Esophagus squamous epithelium (tissue), 5 donors: ENCODE data around the gene SPEG. TPM values are rescaled to one million over a fixed set of nuclear protein-coding genes. Genes with fewer than 3 reads are reported as not detected.

Source experiments
- DNase-seq: peaks from one replicate; lab custom pipeline; 2025; lab: John Stamatoyannopoulos, UW
- H3K27ac ChIP-seq, 4 donors: fragments of 200-600 bp; sonication (generic); one replicate each; pipeline ENCODE4 v1.5.1; 2016 to 2019; ENCODE audit warnings: mild to moderate bottlenecking in 1 of 4
- H3K27me3 ChIP-seq, 4 donors: fragments of 200-600 bp; sonication (generic); 1 replicate in 3 of 4; 2 replicates in 1 of 4; pipeline versions ENCODE4 v1.5.1 to v1.6.0; 2017 to 2021; ENCODE audit warnings: antibody characterized with exemption in 1 of 4
- H3K36me3 ChIP-seq, 3 donors: fragments of 200-600 bp; sonication (generic); one replicate each; pipeline ENCODE4 v1.5.1; 2016 to 2019
- H3K4me1 ChIP-seq, 3 donors: fragments of 200-600 bp; sonication (generic); one replicate each; pipeline ENCODE4 v1.5.1; 2017 to 2019
- H3K4me3 ChIP-seq, 4 donors: fragments of 200-600 bp; sonication (generic); 1 replicate in 3 of 4; 2 replicates in 1 of 4; pipeline ENCODE4 v1.5.1; 2016 to 2019; ENCODE audit warnings: mild to moderate bottlenecking in 2 of 4, moderate library complexity in 1 of 4
- H3K9me3 ChIP-seq, 3 donors: fragments of 200-600 bp; sonication (generic); one replicate each; pipeline ENCODE4 v1.5.1; 2016 to 2019
- POLR2A ChIP-seq, 4 donors: fragments of 450-650 bp; IDR thresholded peaks; one replicate each; pipeline ENCODE4 v1.6.1; 2017; ENCODE audit warnings: antibody characterized with exemption in 4 of 4, mild to moderate bottlenecking in 4 of 4, moderate library complexity in 3 of 4
- WGBS, 2 donors: methylation state at CpG; one replicate each; pipeline ENCODE4 v1.1.5; 2018; 5-methylcytosine and 5-hydroxymethylcytosine counted together
- intact Hi-C: fragments of 100-400 bp; cut with DNase I; formaldehyde crosslinking; loops from one replicate; pipeline ENCODE4 v1.15.0; 2022
- total RNA-seq, 4 donors: library from RNA; depleted of rRNA; stranded (reverse); fragments of >200 nt; gene quantifications; one replicate each; pipeline ENCODE4 v1.1.0, GENCODE V29; 2016
- TF ChIP-seq, protein P1 (sequence below), 6 experiments: fragments of 450-650 bp in 4 of 6; fragments of 200-600 bp in 2 of 6; sonication (generic) in 2 of 6; IDR thresholded peaks; one replicate each; pipeline ENCODE4 v1.5.1; 2016 to 2019; ENCODE audit warnings: antibody characterized with exemption in 6 of 6, mild to moderate bottlenecking in 4 of 6, moderate library complexity in 4 of 6
- donor health status: DM: yes; HTN: yes; CAD: no.

Gene SPEG
- 10 to 100 TPM in 1 of 4 donors, 1 to 10 TPM in 3; 3.8 to 29.0 (median 5.0) TPM for total RNA-seq

DNA sequence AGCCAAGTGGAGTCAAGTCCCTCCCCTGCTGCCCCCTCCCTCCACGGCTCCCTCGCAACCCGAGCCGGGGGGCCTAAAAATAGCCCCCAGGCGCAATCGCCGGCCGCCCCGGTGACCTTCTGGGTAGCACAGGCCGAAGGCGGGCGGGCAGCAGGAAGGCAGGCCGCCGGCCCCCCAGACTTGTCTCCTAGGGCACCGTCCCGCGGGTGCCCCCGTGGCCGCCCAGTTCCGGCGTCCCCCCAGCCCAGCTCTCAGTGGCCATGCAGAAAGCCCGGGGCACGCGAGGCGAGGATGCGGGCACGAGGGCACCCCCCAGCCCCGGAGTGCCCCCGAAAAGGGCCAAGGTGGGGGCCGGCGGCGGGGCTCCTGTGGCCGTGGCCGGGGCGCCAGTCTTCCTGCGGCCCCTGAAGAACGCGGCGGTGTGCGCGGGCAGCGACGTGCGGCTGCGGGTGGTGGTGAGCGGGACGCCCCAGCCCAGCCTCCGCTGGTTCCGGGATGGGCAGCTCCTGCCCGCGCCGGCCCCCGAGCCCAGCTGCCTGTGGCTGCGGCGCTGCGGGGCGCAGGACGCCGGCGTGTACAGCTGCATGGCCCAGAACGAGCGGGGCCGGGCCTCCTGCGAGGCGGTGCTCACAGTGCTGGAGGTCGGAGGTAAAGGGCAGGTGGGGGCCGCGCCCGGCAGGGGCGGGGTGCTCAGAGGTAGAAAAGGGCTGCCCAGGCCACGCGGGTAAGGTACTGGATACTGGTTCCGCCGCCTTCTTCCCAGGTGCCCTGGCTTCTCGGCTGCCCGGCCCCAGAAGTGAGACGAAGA, at the start of gene SPEG:
TSS of gene SPEG (plus strand) at position 126 of the 808 bp plus-strand sequence. CDS start at position 261, 135 bp downstream.
- intact Hi-C loops: no loop called here
- no peak for DNase-seq
- Histone ChIP-seq H3K36me3 (no peaks in the 10 kb centered on the region), H3K27ac (peak within 1 kb of the TSS; percentile 65 to 90 (median 85)), H3K9me3 (no peaks in the 10 kb centered on the region), H3K27me3 (peaks cover 0 to 55% (median 8%) of the 10 kb centered on the region in 4 donors), H3K4me3 (peak within 1 kb of the TSS; percentile 10 to 57 (median 29)), H3K4me1 (peaks cover 0 to 25% (median 9%) of the 10 kb centered on the region in 3 donors)
- WGBS, 2 donors: 35% methylated on average over 11 of the region's 77 CpGs; no CpG with 5 or more reads in 1 of the 2 donors
- TF ChIP-seq POLR2A (IDR thresholded peaks at IDR 0.05): no peak
- TF ChIP-seq, protein P1, sequence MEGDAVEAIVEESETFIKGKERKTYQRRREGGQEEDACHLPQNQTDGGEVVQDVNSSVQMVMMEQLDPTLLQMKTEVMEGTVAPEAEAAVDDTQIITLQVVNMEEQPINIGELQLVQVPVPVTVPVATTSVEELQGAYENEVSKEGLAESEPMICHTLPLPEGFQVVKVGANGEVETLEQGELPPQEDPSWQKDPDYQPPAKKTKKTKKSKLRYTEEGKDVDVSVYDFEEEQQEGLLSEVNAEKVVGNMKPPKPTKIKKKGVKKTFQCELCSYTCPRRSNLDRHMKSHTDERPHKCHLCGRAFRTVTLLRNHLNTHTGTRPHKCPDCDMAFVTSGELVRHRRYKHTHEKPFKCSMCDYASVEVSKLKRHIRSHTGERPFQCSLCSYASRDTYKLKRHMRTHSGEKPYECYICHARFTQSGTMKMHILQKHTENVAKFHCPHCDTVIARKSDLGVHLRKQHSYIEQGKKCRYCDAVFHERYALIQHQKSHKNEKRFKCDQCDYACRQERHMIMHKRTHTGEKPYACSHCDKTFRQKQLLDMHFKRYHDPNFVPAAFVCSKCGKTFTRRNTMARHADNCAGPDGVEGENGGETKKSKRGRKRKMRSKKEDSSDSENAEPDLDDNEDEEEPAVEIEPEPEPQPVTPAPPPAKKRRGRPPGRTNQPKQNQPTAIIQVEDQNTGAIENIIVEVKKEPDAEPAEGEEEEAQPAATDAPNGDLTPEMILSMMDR (IDR thresholded peaks at IDR 0.05): no peak

DNA sequence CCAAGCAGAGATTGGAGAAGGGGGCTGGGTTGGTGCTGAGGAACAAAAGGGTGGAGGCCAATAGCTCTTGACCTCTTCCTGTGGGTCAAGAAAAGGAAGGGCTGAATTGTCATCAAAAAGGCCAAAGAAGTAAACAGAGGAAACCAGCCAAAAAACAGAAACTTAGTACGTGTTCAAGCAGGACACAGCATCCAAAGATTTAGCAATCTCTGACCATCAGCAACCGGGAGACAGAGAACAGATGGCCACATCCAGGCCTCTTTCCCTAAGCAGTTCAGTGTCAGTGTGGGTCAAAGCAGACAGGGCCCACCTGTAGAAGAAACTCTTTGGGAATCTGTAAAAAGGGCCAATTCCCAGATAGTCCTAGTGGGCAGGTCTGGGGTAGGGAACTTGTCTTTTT, 49.8 kb upstream of the SPEG start:
- Histone ChIP-seq H3K9me3 (no peaks in the 10 kb centered on the region), H3K27ac (peak overlapping the region in 3 of 4 donors; percentile 38 to 70 (median 60)), H3K4me1 (peaks cover 8 to 30% (median 19%) of the 10 kb centered on the region in 3 donors), H3K4me3 (no peak overlapping the region), H3K36me3 (peaks cover 21 to 69% (median 31%) of the 10 kb centered on the region in 3 donors), H3K27me3 (no peaks in the 10 kb centered on the region)
- DNase-seq: no peak
- TF ChIP-seq, protein P1 (IDR thresholded peaks at IDR 0.05): no peak
- no peak for TF ChIP-seq POLR2A (IDR thresholded peaks at IDR 0.05)
- 65 to 73% methylated on average over 2 of the region's 2 CpGs for WGBS, 2 donors
- intact Hi-C loops: no loop called here

DNA sequence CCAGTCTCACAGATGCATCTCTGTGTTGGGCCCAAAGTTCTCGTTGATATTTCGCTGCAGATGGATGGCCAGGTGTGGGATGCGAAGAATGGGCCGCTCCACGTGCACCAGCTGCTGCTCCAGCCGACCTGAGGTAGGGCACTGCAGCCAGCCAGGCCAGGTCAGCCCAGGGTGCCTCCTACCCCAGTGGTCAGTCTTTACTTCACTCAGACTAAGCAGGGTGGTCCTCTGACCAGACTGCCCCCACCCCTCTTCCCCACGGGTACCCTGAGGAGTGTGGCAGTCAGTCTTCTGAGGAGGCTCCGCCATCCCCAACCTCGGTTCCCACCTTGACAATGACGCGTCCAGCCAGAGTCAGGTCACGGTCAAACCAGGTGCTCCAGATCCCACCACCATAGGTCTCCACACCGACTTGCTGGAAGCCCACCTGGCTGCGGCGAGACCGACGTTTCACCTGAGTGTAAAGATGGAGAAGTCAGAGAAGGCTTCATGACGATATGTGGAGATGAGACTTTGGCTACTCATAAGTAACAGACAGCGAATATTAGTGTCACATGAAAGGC, 48.6 kb upstream of the SPEG start:
- H3K27me3 ChIP-seq: no peaks in the 10 kb centered on the region
- peak overlapping the region in 1 of 4 donors; percentile 95 for H3K4me3 ChIP-seq
- H3K4me1 ChIP-seq: peaks cover 8 to 30% (median 19%) of the 10 kb centered on the region in 3 donors
- H3K36me3 ChIP-seq: peaks cover 14 to 57% (median 29%) of the 10 kb centered on the region in 3 donors
- peak overlapping the region in 2 of 4 donors; percentile 98 for H3K27ac ChIP-seq
- intact Hi-C loops: no loop called here
- H3K9me3 ChIP-seq: no peaks in the 10 kb centered on the region
- TF ChIP-seq, protein P1 (IDR thresholded peaks at IDR 0.05): no peak
- no peak for TF ChIP-seq POLR2A (IDR thresholded peaks at IDR 0.05)
- 90 to 97% methylated on average over 6 to 9 of the region's 19 CpGs for WGBS, 2 donors
- DNase-seq: no peak

DNA sequence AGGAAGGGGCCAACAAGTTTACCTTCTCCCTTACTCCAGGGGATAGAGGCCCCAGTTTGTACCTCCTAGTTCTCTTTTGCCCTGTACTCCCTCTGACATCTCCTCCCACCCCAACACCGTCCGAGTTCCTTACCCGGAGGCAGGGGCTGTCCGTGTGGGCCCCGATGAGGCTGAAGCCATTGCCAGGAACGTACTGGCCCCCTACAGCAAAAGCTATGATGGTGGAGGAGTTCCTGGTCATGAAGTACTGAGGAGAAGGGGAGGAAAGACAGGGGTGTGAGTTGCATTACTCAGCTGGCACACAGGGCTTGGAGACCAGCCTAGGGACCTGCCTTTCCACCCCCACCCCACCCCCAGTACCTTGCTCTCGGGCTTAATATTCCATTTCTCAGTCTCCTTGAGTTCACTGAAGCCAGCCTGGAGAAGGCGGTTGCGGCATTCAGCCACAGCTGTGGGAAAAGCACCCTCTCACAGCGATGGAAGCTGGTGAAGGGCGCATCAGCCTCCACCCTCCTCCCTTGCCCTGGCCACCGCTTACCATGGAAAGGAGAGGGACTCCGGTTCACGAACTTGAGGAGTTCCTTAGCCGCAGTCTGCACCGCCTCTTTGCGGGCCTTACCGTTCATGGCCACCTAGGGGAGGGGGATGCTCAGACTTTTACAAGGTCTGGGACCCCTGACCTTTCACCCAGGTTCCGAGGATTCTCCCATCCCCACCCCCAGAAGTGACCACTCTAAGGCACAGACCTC, 47.9 kb upstream of the SPEG start:
- H3K4me3 ChIP-seq: peak overlapping the region; percentile 72 to 95 (median 86)
- H3K9me3 ChIP-seq: no peaks in the 10 kb centered on the region
- TF ChIP-seq, protein P1 (IDR thresholded peaks at IDR 0.05): no peak
- H3K27ac ChIP-seq: peak overlapping the region; percentile 96 to 98 (median 98)
- WGBS, 2 donors: 27 to 34% methylated on average over 3 to 16 of the region's 19 CpGs
- no peak for DNase-seq
- peaks cover 8 to 30% (median 19%) of the 10 kb centered on the region in 3 donors for H3K4me1 ChIP-seq
- H3K36me3 ChIP-seq: peaks cover 9 to 51% (median 23%) of the 10 kb centered on the region in 3 donors
- H3K27me3 ChIP-seq: no peaks in the 10 kb centered on the region
- intact Hi-C loops: no loop called here
